NCI-H1694 treated with DMSO at 0.1 percent for 48 hours (cell line): ENCODE results near the gene PYROXD2.

ENCODE experiments used
- DNase-seq: peaks from one replicate; lab custom pipeline; 2025; lab: John Stamatoyannopoulos, UW

PYROXD2 gene

GRCh38 chr10:98414578-98414931 lies 427 bp downstream of the PYROXD2 start:
- DNase-seq, result no peak

- no peak for DNase-seq
Measured at GRCh38 chr10:98411768-98412167, 3.2 kb downstream of the PYROXD2 start.

GRCh38 chr10:98411166-98411565 lies 3.8 kb downstream of the PYROXD2 start:
- DNase-seq, result no peak

- DNase-seq, result no peak
Measured at GRCh38 chr10:98410759-98411158, 4.2 kb downstream of the PYROXD2 start.

GRCh38 chr10:98410135-98410743 lies 4.7 kb downstream of the PYROXD2 start:
- DNase-seq, result no peak

- DNase-seq, result no peak
Measured at GRCh38 chr10:98408799-98409198, 6.2 kb downstream of the PYROXD2 start.

- no peak for DNase-seq
Measured at GRCh38 chr10:98407744-98408241, 7.2 kb downstream of the PYROXD2 start.

GRCh38 chr10:98407017-98407743 lies 7.8 kb downstream of the PYROXD2 start:
- no peak for DNase-seq

GRCh38 chr10:98405422-98405821 lies 9.6 kb downstream of the PYROXD2 start:
- no peak for DNase-seq

- no peak for DNase-seq
Measured at GRCh38 chr10:98404571-98405359, 10.2 kb downstream of the PYROXD2 start.

GRCh38 chr10:98403812-98404504 lies 11.0 kb downstream of the PYROXD2 start:
- no peak for DNase-seq

- no peak for DNase-seq
Measured at GRCh38 chr10:98402931-98403718, 11.9 kb downstream of the PYROXD2 start.

GRCh38 chr10:98402478-98402877 lies 12.5 kb downstream of the PYROXD2 start:
- DNase-seq, result no peak

- no peak for DNase-seq
Measured at GRCh38 chr10:98400482-98400881, 14.5 kb downstream of the PYROXD2 start.

GRCh38 chr10:98399784-98400183 lies 15.2 kb downstream of the PYROXD2 start:
- DNase-seq, result no peak

- DNase-seq, result no peak
Measured at GRCh38 chr10:98397089-98397600, 17.8 kb downstream of the PYROXD2 start.

GRCh38 chr10:98396096-98397063 lies 18.6 kb downstream of the PYROXD2 start:
- no peak for DNase-seq

- DNase-seq, result peak; percentile 18
Measured at GRCh38 chr10:98394851-98395440, 20.0 kb downstream of the PYROXD2 start.

GRCh38 chr10:98391578-98391991 lies 23.4 kb downstream of the PYROXD2 start:
- DNase-seq, result no peak

GRCh38 chr10:98391065-98391464 lies 23.9 kb downstream of the PYROXD2 start:
- no peak for DNase-seq
